Forelimb muscle (tissue), 1 donor: Measurements from ENCODE around the gene PSMD3. TPM values are rescaled to one million over a fixed set of nuclear protein-coding genes. Genes with fewer than 3 reads are reported as not detected.

Experiments
- DNase-seq: peaks from one replicate; pipeline ENCODE4 v3.0.0-alpha.2; 2013; ENCODE audit warnings: low read depth
- polyA plus RNA-seq: library from polyadenylated mRNA; unstranded; fragments of 120-200 nt; gene quantifications from one replicate; pipeline ENCODE4 v1.2.1, GENCODE V29; 2013; ENCODE audit not compliant: insufficient read length

PSMD3 gene
- polyA plus RNA-seq, 1 donor: 92.0 TPM

- no peak for DNase-seq
Measured at GRCh38 chr17:39960524-39961041, 20.0 kb upstream of the PSMD3 start.

- no peak for DNase-seq
Measured at GRCh38 chr17:39962642-39963220, 17.9 kb upstream of the PSMD3 start, which contains the start of gene GSDMA. Gene GSDMA (plus strand): TSS chr17:39963004. CDS start chr17:39965688, 2,684 bp downstream.

- no peak for DNase-seq
Measured at GRCh38 chr17:39963829-39964228, 16.8 kb upstream of the PSMD3 start.

GRCh38 chr17:39965017-39965699 is 15.4 kb upstream of the PSMD3 start:
- no peak for DNase-seq

- no peak for DNase-seq
Measured at GRCh38 chr17:39966771-39967170, 13.8 kb upstream of the PSMD3 start.

- no peak for DNase-seq
Measured at GRCh38 chr17:39968761-39969160, 11.8 kb upstream of the PSMD3 start.

- DNase-seq: no peak
Measured at GRCh38 chr17:39969375-39969774, 11.2 kb upstream of the PSMD3 start.

- DNase-seq: no peak
Measured at GRCh38 chr17:39970157-39970692, 10.4 kb upstream of the PSMD3 start.

GRCh38 chr17:39971076-39971603 is 9.5 kb upstream of the PSMD3 start:
- no peak for DNase-seq

- no peak for DNase-seq
Measured at GRCh38 chr17:39972271-39972670, 8.3 kb upstream of the PSMD3 start.

- DNase-seq: no peak
Measured at GRCh38 chr17:39973496-39973895, 7.1 kb upstream of the PSMD3 start.

- DNase-seq: no peak
Measured at GRCh38 chr17:39974433-39974832, 6.2 kb upstream of the PSMD3 start.

- DNase-seq: no peak
Measured at GRCh38 chr17:39975801-39976200, 4.8 kb upstream of the PSMD3 start.

GRCh38 chr17:39979016-39979670 is 1.5 kb upstream of the PSMD3 start:
- no peak for DNase-seq

GRCh38 chr17:39979893-39980350 is 685 bp upstream of the PSMD3 start:
- no peak for DNase-seq

GRCh38 chr17:39981207-39981741 is 667 bp downstream of the PSMD3 start:
- DNase-seq: no peak

GRCh38 chr17:39981766-39982375 is 1.3 kb downstream of the PSMD3 start:
- no peak for DNase-seq

GRCh38 chr17:39988206-39988810 is 7.7 kb downstream of the PSMD3 start:
- no peak for DNase-seq

- no peak for DNase-seq
Measured at GRCh38 chr17:39994448-39994847, 13.8 kb downstream of the PSMD3 start.

- DNase-seq: no peak
Measured at GRCh38 chr17:39995438-39995837, 14.8 kb downstream of the PSMD3 start.

GRCh38 chr17:39996162-39996561 is 15.6 kb downstream of the PSMD3 start:
- DNase-seq: no peak
